SK-N-SH (cell line): ENCODE measurements around the gene RAB12. TPM values are rescaled to one million over a fixed set of nuclear protein-coding genes. Genes with fewer than 3 reads are reported as not detected.

Source experiments
- CTCF ChIA-PET: fragments of 300-600, 350-600 bp; formaldehyde crosslinking; extraction: SDS; loops from one replicate; lab custom pipeline; 2021; lab: Yijun Ruan, JAX
- POLR2A ChIA-PET: fragments of 350-600 bp; sonication (Branson Sonifier 250); formaldehyde crosslinking; extraction: SDS; loops from one replicate; lab custom pipeline; 2020; ENCODE audit warnings: antibody characterized with exemption, inconsistent platforms; lab: Yijun Ruan, JAX
- DNase-seq: peaks from one replicate; pipeline ENCODE4 v3.0.0; 2012
- H2AFZ ChIP-seq: fragments of 200-600 bp; sonication (generic); 2 replicates; pipeline ENCODE4 v1.8.1; 2016; ENCODE audit warnings: antibody characterized with exemption, mild to moderate bottlenecking, low read depth
- H3F3A ChIP-seq: fragments of 200-600 bp; sonication (generic); replicated peaks from 2 replicates; pipeline ENCODE3; 2016; ENCODE audit warnings: antibody characterized with exemption, mild to moderate bottlenecking; ENCODE audit not compliant: insufficient read depth
- H3K27ac ChIP-seq, 2 experiments: fragments of 200-500 bp in 1 of 2; fragments of 200-600 bp in 1 of 2; sonication (Bioruptor generic) in 1 of 2; sonication (generic), shearing (Covaris generic) in 1 of 2; 2 replicates each; pipeline versions ENCODE4 v1.5.1 to v1.6.1; 2014 to 2016; ENCODE audit warnings: low read depth in 2 of 2, inconsistent platforms in 1 of 2, low read length in 1 of 2, mild to moderate bottlenecking in 1 of 2, mixed read lengths in 1 of 2
- H3K27me3 ChIP-seq: fragments of 200-600 bp; sonication (generic), shearing (Covaris generic); 2 replicates; pipeline ENCODE4 v1.6.1; 2016; ENCODE audit warnings: mixed run types; ENCODE audit not compliant: insufficient read depth
- H3K36me3 ChIP-seq, 2 experiments: fragments of 200-500 bp in 1 of 2; fragments of 200-600 bp in 1 of 2; sonication (Bioruptor generic) in 1 of 2; sonication (generic) in 1 of 2; replicated peaks in 1 of 2; 2 replicates each; pipeline versions ENCODE3 to v1.5.1; 2014 to 2016; ENCODE audit warnings: low read length in 1 of 2, mild to moderate bottlenecking in 1 of 2; ENCODE audit not compliant: insufficient read depth in 2 of 2, control insufficient read depth in 1 of 2
- H3K4me1 ChIP-seq, 2 experiments: fragments of 200-500 bp in 1 of 2; fragments of 200-600 bp in 1 of 2; sonication (Bioruptor generic) in 1 of 2; sonication (generic), shearing (Covaris generic) in 1 of 2; 2 replicates each; pipeline versions ENCODE4 v1.5.1 to v1.6.1; 2014 to 2016; ENCODE audit warnings: low read depth in 1 of 2, low read length in 1 of 2, mixed run types in 1 of 2; ENCODE audit not compliant: insufficient read depth in 2 of 2, control insufficient read depth in 1 of 2
- H3K4me2 ChIP-seq: fragments of 200-600 bp; sonication (generic), shearing (Covaris generic); 2 replicates; pipeline ENCODE4 v1.6.1; 2017; ENCODE audit warnings: mixed run types
- H3K4me3 ChIP-seq, 2 experiments: fragments of 200-500 bp in 1 of 2; fragments of 200-600 bp in 1 of 2; sonication (Bioruptor generic) in 1 of 2; sonication (generic), shearing (Covaris generic) in 1 of 2; 2 replicates each; pipeline versions ENCODE4 v1.5.1 to v1.8.1; 2014 to 2016; ENCODE audit warnings: low read depth in 2 of 2, inconsistent platforms in 1 of 2, low read length in 1 of 2, mild to moderate bottlenecking in 1 of 2, mixed read lengths in 1 of 2, moderate library complexity in 1 of 2
- H3K79me2 ChIP-seq: fragments of 200-600 bp; sonication (generic); 2 replicates; pipeline ENCODE4 v1.8.1; 2017; ENCODE audit warnings: mild to moderate bottlenecking; ENCODE audit not compliant: insufficient read depth
- H3K9ac ChIP-seq: fragments of 200-600 bp; sonication (generic); 2 replicates; pipeline ENCODE4 v1.6.1; 2017; ENCODE audit warnings: mixed run types
- H3K9me2 ChIP-seq: fragments of 200-600 bp; sonication (generic); 2 replicates; pipeline ENCODE4 v1.6.1; 2017; ENCODE audit warnings: mixed run types
- H3K9me3 ChIP-seq: fragments of 200-600 bp; sonication (generic); 2 replicates; pipeline ENCODE4 v1.6.1; 2017; ENCODE audit warnings: mixed run types, mild to moderate bottlenecking, moderate library complexity
- H4K20me1 ChIP-seq: fragments of 200-600 bp; sonication (generic); 2 replicates; pipeline ENCODE4 v1.6.1; 2017; ENCODE audit warnings: mild to moderate bottlenecking, mixed run types; ENCODE audit not compliant: insufficient read depth
- ELF1 ChIP-seq: IDR thresholded peaks from 2 replicates; pipeline ENCODE4 v1.4.0; 2012
- EZH2phosphoT487 ChIP-seq: fragments of 200-600 bp; sonication (generic); IDR thresholded peaks from 2 replicates; pipeline ENCODE4 v1.6.1; 2017; ENCODE audit warnings: low read depth, mixed run types, mild to moderate bottlenecking, antibody characterized with exemption, moderate library complexity, borderline replicate concordance
- FOSL2 ChIP-seq: IDR thresholded peaks from 2 replicates; pipeline ENCODE4 v1.4.0; 2012; ENCODE audit warnings: low read depth, mild to moderate bottlenecking, moderate library complexity, borderline replicate concordance
- GABPA ChIP-seq: IDR thresholded peaks from 2 replicates; pipeline ENCODE4 v1.4.0; 2012; ENCODE audit warnings: low read depth, mild to moderate bottlenecking
- GATA2 ChIP-seq: sonication (generic); formaldehyde crosslinking; IDR thresholded peaks from 2 replicates; pipeline ENCODE4 v1.5.0; 2020; ENCODE audit warnings: mild to moderate bottlenecking, missing genetic modification reagents
- JUND ChIP-seq: IDR thresholded peaks from 2 replicates; pipeline ENCODE4 v1.4.0; 2012
- MEF2A ChIP-seq: IDR thresholded peaks from 2 replicates; pipeline ENCODE4 v1.4.0; 2012; ENCODE audit warnings: low read depth, borderline replicate concordance
- MXI1 ChIP-seq: IDR thresholded peaks from 2 replicates; pipeline ENCODE4 v1.6.1; 2012; ENCODE audit warnings: mild to moderate bottlenecking, low read depth, low read length, improper control_type of control experiment
- NRF1 ChIP-seq: IDR thresholded peaks from 2 replicates; pipeline ENCODE4 v1.6.1; 2012; ENCODE audit warnings: low read depth, mild to moderate bottlenecking, low read length
- RAD21 ChIP-seq: IDR thresholded peaks from 2 replicates; pipeline ENCODE4 v1.6.1; 2012; ENCODE audit warnings: mild to moderate bottlenecking, low read length
- RXRA ChIP-seq: IDR thresholded peaks from 2 replicates; pipeline ENCODE4 v1.4.0; 2012; ENCODE audit warnings: low read depth, mild to moderate bottlenecking, borderline replicate concordance
- WGBS: methylation state at CpG from one replicate; pipeline ENCODE4 v1.1.6; 2017; ENCODE audit warnings: low lambda C conversion rate; 5-methylcytosine and 5-hydroxymethylcytosine counted together
- polyA plus RNA-seq, 3 experiments: library from polyadenylated mRNA; depleted of rRNA; stranded (reverse); fragments of >200 nt; gene quantifications; 2 replicates each; pipeline ENCODE4 v1.2.3, GENCODE V29; 2012
- TF ChIP-seq, protein P1 (sequence below): fragments of 200-600 bp; sonication (generic); IDR thresholded peaks from 2 replicates; pipeline ENCODE4 v1.6.1; 2017; ENCODE audit warnings: antibody characterized with exemption, mild to moderate bottlenecking, moderate library complexity
- TF ChIP-seq, protein P2 (sequence below): IDR thresholded peaks from 2 replicates; pipeline ENCODE4 v1.4.0; 2012; ENCODE audit warnings: low read depth, borderline replicate concordance
- TF ChIP-seq, protein P3 (sequence below): IDR thresholded peaks from 2 replicates; pipeline ENCODE4 v1.6.1; 2012; ENCODE audit warnings: mild to moderate bottlenecking, low read depth, low read length, moderate library complexity
- TF ChIP-seq, protein P4 (sequence below): fragments of 150-350 bp; IDR thresholded peaks from 2 replicates; pipeline ENCODE4 v1.6.1; 2016; ENCODE audit warnings: mild to moderate bottlenecking, low read depth, low read length
- TF ChIP-seq, protein P5 (sequence below): fragments of 150-350 bp; IDR thresholded peaks from 2 replicates; pipeline ENCODE4 v1.6.1; 2017; ENCODE audit warnings: antibody characterized with exemption, low read length, low read depth, borderline replicate concordance

Gene RAB12
- polyA plus RNA-seq, 1 of the 3 experiments (the other 2 are of a cell fraction) = 11.0 TPM

DNA sequence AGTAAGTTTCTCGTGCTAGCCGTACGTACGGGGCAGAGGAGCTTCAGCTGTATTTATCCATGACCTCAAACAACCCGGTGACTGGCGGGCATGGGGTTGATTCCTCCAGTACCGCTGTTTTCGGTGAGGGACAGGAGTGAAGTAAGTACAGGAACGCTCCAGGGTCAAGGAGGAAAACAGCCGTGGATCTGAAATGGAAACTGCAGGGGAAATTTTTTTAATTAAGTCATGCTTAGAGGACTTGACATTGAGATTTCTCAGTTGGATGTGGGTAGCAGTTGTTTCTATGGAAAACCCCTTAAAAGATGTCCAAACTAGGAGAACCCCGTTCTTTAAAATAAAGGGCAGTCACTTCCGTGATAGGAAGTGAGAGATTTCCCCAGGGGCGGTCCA lies 1.2 kb downstream of the RAB12 start:
- peak overlapping the region; percentile 85 for H3K9ac ChIP-seq
- H3K4me3 ChIP-seq = peak overlapping the region; percentile 86 to 95
- peaks cover 56% of the 10 kb centered on the region for H3K79me2 ChIP-seq
- DNase-seq = peak; percentile 36
- peak overlapping the region in 1 of 2 experiments; percentile 41; a peak in 1 of 4 replicates for H3K27ac ChIP-seq
- WGBS = 8% methylated on average over 13 of the region's 13 CpGs
- peaks cover 18 to 30% of the 10 kb centered on the region in 2 experiments for H3K4me1 ChIP-seq
- no peaks in the 10 kb centered on the region for H3K9me2 ChIP-seq
- TF ChIP-seq, protein P1, sequence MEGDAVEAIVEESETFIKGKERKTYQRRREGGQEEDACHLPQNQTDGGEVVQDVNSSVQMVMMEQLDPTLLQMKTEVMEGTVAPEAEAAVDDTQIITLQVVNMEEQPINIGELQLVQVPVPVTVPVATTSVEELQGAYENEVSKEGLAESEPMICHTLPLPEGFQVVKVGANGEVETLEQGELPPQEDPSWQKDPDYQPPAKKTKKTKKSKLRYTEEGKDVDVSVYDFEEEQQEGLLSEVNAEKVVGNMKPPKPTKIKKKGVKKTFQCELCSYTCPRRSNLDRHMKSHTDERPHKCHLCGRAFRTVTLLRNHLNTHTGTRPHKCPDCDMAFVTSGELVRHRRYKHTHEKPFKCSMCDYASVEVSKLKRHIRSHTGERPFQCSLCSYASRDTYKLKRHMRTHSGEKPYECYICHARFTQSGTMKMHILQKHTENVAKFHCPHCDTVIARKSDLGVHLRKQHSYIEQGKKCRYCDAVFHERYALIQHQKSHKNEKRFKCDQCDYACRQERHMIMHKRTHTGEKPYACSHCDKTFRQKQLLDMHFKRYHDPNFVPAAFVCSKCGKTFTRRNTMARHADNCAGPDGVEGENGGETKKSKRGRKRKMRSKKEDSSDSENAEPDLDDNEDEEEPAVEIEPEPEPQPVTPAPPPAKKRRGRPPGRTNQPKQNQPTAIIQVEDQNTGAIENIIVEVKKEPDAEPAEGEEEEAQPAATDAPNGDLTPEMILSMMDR = no peak
- no peak for TF ChIP-seq ELF1
- TF ChIP-seq, protein P2, sequence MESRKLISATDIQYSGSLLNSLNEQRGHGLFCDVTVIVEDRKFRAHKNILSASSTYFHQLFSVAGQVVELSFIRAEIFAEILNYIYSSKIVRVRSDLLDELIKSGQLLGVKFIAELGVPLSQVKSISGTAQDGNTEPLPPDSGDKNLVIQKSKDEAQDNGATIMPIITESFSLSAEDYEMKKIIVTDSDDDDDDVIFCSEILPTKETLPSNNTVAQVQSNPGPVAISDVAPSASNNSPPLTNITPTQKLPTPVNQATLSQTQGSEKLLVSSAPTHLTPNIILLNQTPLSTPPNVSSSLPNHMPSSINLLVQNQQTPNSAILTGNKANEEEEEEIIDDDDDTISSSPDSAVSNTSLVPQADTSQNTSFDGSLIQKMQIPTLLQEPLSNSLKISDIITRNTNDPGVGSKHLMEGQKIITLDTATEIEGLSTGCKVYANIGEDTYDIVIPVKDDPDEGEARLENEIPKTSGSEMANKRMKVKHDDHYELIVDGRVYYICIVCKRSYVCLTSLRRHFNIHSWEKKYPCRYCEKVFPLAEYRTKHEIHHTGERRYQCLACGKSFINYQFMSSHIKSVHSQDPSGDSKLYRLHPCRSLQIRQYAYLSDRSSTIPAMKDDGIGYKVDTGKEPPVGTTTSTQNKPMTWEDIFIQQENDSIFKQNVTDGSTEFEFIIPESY = no peak
- no peak for TF ChIP-seq MEF2A
- TF ChIP-seq MXI1 = no peak
- no peak for TF ChIP-seq FOSL2
- TF ChIP-seq, protein P3, sequence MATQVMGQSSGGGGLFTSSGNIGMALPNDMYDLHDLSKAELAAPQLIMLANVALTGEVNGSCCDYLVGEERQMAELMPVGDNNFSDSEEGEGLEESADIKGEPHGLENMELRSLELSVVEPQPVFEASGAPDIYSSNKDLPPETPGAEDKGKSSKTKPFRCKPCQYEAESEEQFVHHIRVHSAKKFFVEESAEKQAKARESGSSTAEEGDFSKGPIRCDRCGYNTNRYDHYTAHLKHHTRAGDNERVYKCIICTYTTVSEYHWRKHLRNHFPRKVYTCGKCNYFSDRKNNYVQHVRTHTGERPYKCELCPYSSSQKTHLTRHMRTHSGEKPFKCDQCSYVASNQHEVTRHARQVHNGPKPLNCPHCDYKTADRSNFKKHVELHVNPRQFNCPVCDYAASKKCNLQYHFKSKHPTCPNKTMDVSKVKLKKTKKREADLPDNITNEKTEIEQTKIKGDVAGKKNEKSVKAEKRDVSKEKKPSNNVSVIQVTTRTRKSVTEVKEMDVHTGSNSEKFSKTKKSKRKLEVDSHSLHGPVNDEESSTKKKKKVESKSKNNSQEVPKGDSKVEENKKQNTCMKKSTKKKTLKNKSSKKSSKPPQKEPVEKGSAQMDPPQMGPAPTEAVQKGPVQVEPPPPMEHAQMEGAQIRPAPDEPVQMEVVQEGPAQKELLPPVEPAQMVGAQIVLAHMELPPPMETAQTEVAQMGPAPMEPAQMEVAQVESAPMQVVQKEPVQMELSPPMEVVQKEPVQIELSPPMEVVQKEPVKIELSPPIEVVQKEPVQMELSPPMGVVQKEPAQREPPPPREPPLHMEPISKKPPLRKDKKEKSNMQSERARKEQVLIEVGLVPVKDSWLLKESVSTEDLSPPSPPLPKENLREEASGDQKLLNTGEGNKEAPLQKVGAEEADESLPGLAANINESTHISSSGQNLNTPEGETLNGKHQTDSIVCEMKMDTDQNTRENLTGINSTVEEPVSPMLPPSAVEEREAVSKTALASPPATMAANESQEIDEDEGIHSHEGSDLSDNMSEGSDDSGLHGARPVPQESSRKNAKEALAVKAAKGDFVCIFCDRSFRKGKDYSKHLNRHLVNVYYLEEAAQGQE = no peak
- no peak for TF ChIP-seq GABPA
- TF ChIP-seq EZH2phosphoT487 = no peak
- TF ChIP-seq, protein P4, sequence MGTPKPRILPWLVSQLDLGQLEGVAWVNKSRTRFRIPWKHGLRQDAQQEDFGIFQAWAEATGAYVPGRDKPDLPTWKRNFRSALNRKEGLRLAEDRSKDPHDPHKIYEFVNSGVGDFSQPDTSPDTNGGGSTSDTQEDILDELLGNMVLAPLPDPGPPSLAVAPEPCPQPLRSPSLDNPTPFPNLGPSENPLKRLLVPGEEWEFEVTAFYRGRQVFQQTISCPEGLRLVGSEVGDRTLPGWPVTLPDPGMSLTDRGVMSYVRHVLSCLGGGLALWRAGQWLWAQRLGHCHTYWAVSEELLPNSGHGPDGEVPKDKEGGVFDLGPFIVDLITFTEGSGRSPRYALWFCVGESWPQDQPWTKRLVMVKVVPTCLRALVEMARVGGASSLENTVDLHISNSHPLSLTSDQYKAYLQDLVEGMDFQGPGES = no peak
- no peak for TF ChIP-seq NRF1
- TF ChIP-seq, protein P5, sequence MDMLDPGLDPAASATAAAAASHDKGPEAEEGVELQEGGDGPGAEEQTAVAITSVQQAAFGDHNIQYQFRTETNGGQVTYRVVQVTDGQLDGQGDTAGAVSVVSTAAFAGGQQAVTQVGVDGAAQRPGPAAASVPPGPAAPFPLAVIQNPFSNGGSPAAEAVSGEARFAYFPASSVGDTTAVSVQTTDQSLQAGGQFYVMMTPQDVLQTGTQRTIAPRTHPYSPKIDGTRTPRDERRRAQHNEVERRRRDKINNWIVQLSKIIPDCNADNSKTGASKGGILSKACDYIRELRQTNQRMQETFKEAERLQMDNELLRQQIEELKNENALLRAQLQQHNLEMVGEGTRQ = no peak
- no peak for TF ChIP-seq RXRA
- TF ChIP-seq JUND = no peak
- no peak for TF ChIP-seq GATA2 (CRISPR knock-in tag)
- no peak for TF ChIP-seq RAD21
- H2AFZ ChIP-seq = no peak overlapping the region
- POLR2A ChIA-PET = no interaction called here
- H3F3A ChIP-seq = peaks cover 12% of the 10 kb centered on the region
- H3K36me3 ChIP-seq = peaks cover 4 to 5% of the 10 kb centered on the region in 2 experiments
- no peaks in the 10 kb centered on the region for H3K27me3 ChIP-seq
- H3K9me3 ChIP-seq = no peaks in the 10 kb centered on the region
- peak overlapping the region; percentile 82 for H3K4me2 ChIP-seq
- peaks cover 55% of the 10 kb centered on the region for H4K20me1 ChIP-seq
- CTCF ChIA-PET = interaction anchor here (0.6 to 1.7 kb wide), 3 partner anchors 95 to 421 kb away, joined by 3 to 5 read pairs (median 3); no protein-coding TSS in a partner anchor
